22Rv1 (cell line): ENCODE measurements around the gene TCEANC.

Experiments used
- CTCF ChIP-seq: fragments of 450-650 bp; IDR thresholded peaks from 2 replicates; pipeline ENCODE4 v1.5.1; 2017; ENCODE audit warnings: mild to moderate bottlenecking
- ZFX ChIP-seq: fragments of 450-650 bp; IDR thresholded peaks from 2 replicates; pipeline ENCODE4 v1.6.1; 2017; ENCODE audit warnings: antibody characterized with exemption, borderline replicate concordance

- TF ChIP-seq CTCF: no peak
- TF ChIP-seq ZFX: no peak
These were observed 32.7 kb upstream of the TCEANC start for GRCh38 chrX:13620207-13620606.
